AG08396 (cell line): ENCODE results near the gene RAB3GAP2.
"Not testable (repeated sequence)": the region's sequence is repeated elsewhere in the genome, so short reads cannot be mapped to it uniquely, and the experiment has no call there.

ENCODE experiments used
- DNase-seq: peaks from one replicate; pipeline ENCODE4 v3.0.0; 2012; ENCODE audit warnings: low spot score, mixed read lengths

The RAB3GAP2 gene

GRCh38 chr1:220144051-220144450 is 128.2 kb downstream of the RAB3GAP2 start:
- no peak for DNase-seq

GRCh38 chr1:220139966-220140365 is 132.3 kb downstream of the RAB3GAP2 start:
- DNase-seq = no peak

- no peak for DNase-seq
Observed at GRCh38 chr1:220137019-220137786, 135.1 kb downstream of the RAB3GAP2 start.

GRCh38 chr1:220135755-220136154 is 136.5 kb downstream of the RAB3GAP2 start:
- DNase-seq = no peak

- no peak for DNase-seq
Observed at GRCh38 chr1:220129479-220130210, 142.6 kb downstream of the RAB3GAP2 start.

- DNase-seq = no peak
Observed at GRCh38 chr1:220127076-220127475, 145.2 kb downstream of the RAB3GAP2 start.

- DNase-seq = peak; percentile 9
Observed at GRCh38 chr1:220124542-220124941, 147.7 kb downstream of the RAB3GAP2 start.

- no peak for DNase-seq
Observed at GRCh38 chr1:220123889-220124288, 148.4 kb downstream of the RAB3GAP2 start.

GRCh38 chr1:220123066-220123465 is 149.2 kb downstream of the RAB3GAP2 start:
- no peak for DNase-seq

GRCh38 chr1:220121791-220122530 is 150.3 kb downstream of the RAB3GAP2 start:
- DNase-seq = no peak

- DNase-seq = no peak
Observed at GRCh38 chr1:220119043-220119512, 153.2 kb downstream of the RAB3GAP2 start.

- peak; percentile 19 for DNase-seq
Observed at GRCh38 chr1:220113136-220113695, 159.0 kb downstream of the RAB3GAP2 start.

- DNase-seq = not testable (repeated sequence)
Observed at GRCh38 chr1:220112600-220112999, 159.7 kb downstream of the RAB3GAP2 start.

- not testable (repeated sequence) for DNase-seq
Observed at GRCh38 chr1:220110473-220110872, 161.8 kb downstream of the RAB3GAP2 start.

- no peak for DNase-seq
Observed at GRCh38 chr1:220099826-220100225, 172.4 kb downstream of the RAB3GAP2 start.
